GM12872 (cell line): ENCODE measurements around the gene PAQR6.

Experiments used
- TF ChIP-seq, protein P1 (sequence below): IDR thresholded peaks from 3 replicates; pipeline ENCODE4 v1.5.1; 2011; ENCODE audit warnings: low read depth, mild to moderate bottlenecking, low read length, moderate library complexity; ENCODE audit not compliant: insufficient read depth

PAQR6 gene

DNA sequence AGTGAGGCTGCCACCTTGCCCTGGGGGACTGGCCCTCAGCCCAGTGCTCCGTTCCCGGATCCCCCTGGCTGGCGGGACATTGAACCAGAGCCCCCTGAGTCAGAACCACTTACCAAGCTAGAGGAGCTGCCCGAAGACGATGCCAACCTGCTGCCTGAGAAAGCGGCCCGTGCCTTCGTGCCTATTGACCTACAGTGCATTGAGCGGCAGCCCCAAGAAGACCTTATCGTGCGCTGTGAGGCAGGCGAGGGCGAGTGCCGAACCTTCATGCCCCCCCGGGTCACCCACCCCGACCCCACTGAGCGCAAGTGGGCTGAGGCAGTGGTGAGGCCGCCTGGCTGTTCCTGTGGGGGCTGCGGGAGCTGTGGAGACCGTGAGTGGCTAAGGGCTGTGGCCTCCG, 37.6 kb upstream of the PAQR6 start:
- TF ChIP-seq, protein P1, sequence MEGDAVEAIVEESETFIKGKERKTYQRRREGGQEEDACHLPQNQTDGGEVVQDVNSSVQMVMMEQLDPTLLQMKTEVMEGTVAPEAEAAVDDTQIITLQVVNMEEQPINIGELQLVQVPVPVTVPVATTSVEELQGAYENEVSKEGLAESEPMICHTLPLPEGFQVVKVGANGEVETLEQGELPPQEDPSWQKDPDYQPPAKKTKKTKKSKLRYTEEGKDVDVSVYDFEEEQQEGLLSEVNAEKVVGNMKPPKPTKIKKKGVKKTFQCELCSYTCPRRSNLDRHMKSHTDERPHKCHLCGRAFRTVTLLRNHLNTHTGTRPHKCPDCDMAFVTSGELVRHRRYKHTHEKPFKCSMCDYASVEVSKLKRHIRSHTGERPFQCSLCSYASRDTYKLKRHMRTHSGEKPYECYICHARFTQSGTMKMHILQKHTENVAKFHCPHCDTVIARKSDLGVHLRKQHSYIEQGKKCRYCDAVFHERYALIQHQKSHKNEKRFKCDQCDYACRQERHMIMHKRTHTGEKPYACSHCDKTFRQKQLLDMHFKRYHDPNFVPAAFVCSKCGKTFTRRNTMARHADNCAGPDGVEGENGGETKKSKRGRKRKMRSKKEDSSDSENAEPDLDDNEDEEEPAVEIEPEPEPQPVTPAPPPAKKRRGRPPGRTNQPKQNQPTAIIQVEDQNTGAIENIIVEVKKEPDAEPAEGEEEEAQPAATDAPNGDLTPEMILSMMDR = no peak

DNA sequence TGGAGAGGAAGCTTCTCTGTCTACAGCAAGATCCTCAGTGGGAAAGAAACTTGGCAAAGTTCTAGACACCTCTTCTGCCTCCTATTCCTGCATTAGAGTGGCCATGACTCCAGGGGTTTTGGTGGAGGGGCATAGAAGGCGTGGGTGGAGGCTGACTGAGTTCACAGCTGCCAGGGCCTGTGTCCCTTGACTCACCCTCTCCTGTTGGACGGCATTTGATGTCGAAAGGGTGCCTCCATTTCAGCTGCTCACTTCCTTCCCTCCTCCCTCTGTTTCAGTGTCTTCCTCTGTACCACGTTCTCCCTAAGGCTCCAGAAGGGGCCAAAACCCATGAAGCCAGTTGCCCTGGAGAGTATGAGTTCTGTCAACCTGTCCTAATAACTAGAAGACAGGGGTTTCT, 36.9 kb upstream of the PAQR6 start:
- TF ChIP-seq, protein P1 = no peak

DNA sequence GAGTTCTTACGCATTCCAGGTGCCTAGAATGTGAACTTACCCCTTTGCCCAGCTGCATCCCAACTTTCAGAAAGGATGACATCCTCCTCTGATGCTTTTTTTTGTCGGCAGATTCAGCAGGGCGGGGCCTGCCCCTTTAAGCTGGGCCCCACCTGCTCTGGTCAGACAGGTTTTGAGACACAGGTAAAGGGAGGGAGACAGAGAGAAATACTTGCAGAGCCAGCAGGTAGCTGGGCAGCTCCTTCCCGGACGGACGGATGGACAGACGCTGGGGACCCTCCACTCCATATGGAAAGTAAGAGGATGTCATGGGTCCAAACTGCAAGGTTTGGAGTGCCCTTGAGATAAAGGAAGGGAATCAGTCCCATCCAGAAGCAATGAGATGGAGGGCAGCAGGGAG, 36.3 kb upstream of the PAQR6 start, which contains the start of gene TMEM79:
TMEM79 (plus strand) TSS at position 214 of the 400 bp plus-strand sequence. CDS start 902 bp downstream, outside the sequence.
- TF ChIP-seq, protein P1 = no peak

DNA sequence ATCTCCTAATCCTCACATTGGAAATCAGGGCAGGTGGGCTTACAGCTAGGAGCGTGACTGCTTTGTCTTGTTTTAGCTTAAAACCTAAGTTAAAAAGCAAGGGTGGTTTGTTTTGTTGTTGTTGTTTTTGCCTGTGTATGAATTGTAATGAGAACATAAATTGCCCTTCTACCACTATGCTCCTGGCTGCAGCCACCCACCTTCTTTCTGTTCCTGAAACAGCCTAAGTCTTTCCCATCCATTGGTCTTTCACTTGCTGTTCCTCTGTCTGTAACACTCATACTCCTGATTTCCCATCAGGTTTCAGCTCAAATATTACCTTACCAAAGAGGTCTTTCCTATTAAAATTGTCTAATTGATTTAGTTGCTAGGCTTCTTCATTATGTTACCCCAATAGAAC, 35.7 kb upstream of the PAQR6 start:
- TF ChIP-seq, protein P1 = no peak

DNA sequence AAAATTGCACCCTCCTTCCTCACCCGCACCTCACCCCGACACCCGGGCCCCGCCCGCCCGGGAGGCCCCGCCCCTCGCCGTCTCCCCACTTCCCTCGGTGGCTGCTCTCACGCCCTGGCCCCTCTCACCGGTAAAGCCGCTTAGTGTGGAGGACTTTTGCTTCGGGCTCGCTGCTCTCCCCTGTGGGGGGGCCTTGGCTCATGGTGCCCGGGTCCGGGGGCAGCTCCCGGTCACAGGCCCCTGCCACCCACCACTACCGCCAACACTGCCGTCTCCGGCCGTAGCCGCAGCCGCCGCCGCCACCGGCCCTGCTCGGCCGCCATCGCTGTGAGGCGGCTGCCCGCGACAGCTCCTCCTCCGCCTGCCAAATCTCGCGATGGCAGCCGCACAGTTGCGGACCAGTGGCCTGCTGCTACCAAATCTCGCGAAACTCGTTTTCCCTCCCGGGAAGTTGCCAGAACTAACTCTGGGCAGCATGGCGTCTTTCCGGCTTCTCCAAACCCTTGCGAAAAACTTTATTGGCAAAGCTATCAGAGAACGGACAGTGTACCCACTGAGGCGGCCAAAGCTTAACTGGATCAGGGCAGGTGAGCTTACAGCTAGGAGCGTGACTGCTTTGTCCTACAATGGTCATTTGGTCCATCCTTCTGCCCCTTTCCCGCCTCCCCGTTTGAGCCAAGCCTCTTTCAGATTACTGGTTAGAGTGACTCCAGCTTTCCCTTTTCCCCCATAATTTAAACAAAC, 34.8 kb upstream of the PAQR6 start, which contains the start of gene SMG5:
SMG5 (minus strand) TSS at position 347 of the 744 bp plus-strand sequence; CDS start at position 202, 145 bp downstream.
- TF ChIP-seq, protein P1 = no peak

DNA sequence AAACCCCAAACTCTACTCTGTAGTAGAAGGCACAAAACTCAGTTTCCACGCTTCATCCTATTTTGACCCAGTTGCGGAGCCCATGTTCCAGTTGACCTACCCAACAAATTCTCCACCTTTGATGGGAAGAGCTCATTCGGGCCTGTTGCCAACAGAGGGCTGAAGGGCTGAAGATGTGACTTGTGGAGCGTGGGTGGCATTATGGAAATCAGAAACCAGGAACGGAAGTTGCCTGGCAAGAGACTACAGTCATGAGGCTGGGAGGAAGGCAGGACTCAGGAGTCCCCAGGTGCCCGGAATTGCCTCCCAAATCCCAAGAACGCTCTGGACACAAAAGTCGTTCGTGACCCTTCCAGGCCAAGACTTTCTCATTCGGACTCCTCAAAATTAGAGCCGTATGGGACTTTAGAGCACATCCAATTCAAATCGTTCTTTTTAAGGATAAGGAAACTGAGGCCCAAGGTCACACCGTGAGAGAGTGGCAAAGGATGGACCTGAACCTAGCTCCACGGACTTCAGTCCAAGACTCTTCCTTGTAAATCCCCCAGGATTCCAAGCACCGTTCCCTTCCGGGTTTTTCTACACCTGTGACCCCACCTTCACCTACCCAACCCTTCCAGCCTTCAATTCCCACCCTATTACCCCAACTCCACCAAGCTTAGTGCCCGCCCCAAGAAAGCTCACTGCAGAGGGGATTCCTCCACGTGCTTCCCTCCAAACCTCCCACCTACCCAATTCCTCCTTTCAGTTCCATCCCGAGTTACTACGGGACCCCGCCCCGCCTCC, 34.0 kb upstream of the PAQR6 start:
- TF ChIP-seq, protein P1 = no peak

DNA sequence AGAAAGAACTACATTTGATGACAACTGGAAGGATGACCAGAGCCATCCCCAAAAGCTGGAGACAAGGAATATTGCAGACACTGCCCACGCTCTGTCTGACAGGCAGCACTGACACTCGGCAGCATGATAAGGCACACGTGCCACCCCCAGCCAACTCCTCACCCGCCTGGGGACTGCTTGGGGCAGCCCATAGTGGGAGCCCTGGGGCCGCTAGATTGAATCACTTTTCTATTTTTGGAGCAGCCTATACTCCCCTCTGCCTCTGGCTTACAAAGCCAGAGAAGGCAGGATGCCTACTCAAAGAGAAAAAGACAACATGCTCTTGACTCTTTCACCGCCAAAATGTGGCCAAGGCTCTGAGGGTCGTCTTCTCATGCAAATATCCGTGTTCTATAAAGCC, 33.4 kb upstream of the PAQR6 start:
- TF ChIP-seq, protein P1 = peak; percentile 26; the same call in 1 of the 3 replicates
